Measurements from ENCODE around the gene HAPLN1. TPM values are rescaled to one million over a fixed set of nuclear protein-coding genes. Genes with fewer than 3 reads are reported as not detected.

Gene HAPLN1
- total RNA-seq, 1 donor from 2014 or later, result 7.5 TPM

- peak; percentile 82 for DNase-seq (ENCODE audit: low spot score)
These were observed 2.3 kb downstream of the HAPLN1 start for GRCh38 chr5:83718195-83718825.

DNA sequence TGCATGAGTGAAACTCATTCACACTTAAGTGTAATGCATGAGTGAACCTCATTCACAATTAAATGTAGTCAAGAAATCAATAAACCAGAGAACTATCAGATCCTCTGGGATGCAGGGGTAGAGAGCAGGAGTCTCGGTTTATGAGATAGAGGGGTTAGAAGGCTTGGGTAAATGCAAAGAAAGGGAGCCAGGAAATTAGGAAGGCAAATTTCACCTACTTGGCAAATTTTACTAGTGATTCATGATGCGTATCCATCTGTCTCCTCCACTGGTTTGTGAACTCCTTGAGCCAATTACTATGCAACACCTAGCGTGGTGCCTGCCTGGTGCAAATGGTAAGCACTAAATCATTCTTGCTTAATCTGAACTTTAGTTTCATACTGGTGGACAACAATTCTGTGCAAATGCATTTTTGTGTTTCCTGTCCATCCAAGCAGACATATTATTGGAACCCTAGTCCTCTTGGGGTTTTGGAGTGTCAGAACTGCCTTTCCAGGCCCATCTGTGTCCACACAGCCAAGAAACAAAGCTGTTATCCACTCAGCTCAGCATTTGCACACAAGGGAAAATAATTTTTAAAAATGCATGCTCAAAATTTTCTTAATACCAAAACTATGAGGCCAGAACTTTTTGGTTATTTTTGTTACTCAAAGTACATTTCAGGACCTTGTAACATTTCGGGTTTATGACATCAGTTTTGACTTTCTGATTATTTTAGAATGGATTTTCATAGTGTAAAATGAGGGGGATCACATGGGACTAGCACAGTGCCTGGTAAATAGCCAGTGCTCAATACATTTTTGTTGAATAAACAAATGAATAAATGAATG lies 5.2 kb downstream of the HAPLN1 start:
- DNase-seq (ENCODE audit: low spot score), result no peak

DNA sequence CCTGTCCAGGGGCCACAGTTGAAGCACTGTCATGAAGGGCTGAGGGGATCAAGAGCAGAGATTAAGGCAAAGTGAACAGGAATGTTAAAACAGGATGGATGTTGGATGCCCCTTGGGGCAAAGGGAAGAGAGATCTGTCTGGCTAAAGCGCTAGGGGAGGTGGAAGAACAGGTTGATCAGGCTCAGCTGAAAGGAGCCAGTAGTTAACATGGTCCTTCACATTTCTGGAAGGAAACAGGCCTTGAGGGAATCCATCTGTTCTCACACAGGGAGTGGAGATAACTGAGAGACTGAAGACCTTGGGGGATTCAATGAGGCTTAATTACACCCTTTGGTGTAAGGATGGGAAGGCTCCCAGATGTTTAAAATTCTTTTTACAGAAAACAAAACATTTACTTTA lies 5.8 kb downstream of the HAPLN1 start:
- no peak for DNase-seq (ENCODE audit: low spot score)

GRCh38 chr5:83711982-83712601 lies 8.6 kb downstream of the HAPLN1 start:
- peak; percentile 45 for DNase-seq (ENCODE audit: low spot score)

- DNase-seq (ENCODE audit: low spot score), result no peak
These were observed 10.7 kb downstream of the HAPLN1 start for GRCh38 chr5:83709973-83710372.

- no peak for DNase-seq (ENCODE audit: low spot score)
These were observed 12.5 kb downstream of the HAPLN1 start for GRCh38 chr5:83708170-83708569.

DNA sequence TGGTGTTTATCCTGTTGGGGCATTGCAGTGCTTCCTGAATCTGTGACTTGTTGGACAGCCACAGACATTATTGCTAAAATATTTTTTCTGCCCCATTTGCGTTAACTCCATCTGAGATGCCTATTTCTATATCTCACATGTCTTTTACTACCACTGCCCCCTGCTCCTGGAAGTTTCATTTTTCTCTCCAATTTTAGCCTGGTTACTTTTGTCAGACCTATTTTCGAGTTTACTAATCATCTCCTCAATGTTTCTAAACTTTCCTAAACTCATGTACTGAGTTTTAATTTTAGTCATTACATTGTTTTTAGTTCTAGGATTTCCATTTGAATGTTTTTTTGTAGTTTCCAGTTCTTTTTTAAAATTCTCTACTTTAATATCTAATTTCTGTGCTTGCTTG lies 17.6 kb downstream of the HAPLN1 start:
- no peak for DNase-seq (ENCODE audit: low spot score)

DNA sequence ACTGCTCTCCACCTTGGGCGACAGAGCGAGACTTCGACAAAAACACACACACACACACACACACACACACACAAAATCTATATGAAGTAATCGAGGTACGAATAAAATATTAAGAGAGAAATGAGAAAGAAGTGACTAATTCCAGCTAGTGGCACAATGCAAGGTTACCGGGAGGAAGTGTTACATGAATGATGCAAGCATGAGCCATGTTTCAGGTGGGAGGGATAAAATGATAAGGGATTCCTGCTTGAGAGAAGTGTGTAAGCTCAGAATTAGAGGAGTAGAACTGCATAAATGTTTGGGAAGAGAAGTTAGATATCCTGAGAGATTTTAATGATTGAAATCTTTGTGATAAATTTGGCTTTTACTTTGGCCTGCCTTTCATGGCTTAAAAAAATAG lies 18.8 kb downstream of the HAPLN1 start:
- no peak for DNase-seq (ENCODE audit: low spot score)

DNA sequence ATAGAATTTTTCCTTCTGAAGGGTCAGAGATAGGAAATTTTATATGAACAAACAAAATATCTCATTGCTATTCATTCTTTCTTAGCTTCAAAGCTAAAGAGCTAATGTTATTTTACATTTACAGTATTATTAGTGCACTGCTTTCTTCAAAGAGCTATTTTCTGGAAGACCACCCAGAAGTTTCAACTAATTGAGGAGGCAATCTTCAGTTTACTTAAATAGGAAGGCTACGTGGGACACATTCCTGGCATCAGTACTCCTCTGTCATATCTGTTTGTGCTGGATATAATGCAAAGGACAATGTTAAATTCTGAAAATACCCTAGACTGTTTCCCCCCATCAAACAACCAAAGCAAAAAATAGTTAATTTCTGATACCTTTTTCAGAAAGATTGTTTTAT lies 30.8 kb downstream of the HAPLN1 start:
- no peak for DNase-seq (ENCODE audit: low spot score)

DNA sequence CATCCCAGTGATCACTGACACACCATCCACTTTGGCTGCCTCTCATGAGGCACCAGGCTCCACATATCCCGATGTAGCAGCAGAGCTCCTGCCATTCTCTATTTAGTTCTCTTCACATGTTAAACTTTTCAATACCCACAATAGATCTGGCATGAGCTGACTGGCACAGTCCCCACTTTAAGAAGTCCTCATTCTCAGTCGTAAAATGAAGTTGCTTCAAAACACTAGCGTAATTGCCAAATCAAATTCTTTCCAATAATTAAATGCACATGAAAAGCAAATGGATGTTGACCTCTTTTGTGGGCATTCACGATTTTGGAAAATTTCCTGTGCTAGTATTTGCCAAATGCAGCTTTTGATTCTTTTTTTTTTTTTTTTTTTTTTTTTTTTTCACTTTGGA lies 32.4 kb downstream of the HAPLN1 start:
- no peak for DNase-seq (ENCODE audit: low spot score)

DNA sequence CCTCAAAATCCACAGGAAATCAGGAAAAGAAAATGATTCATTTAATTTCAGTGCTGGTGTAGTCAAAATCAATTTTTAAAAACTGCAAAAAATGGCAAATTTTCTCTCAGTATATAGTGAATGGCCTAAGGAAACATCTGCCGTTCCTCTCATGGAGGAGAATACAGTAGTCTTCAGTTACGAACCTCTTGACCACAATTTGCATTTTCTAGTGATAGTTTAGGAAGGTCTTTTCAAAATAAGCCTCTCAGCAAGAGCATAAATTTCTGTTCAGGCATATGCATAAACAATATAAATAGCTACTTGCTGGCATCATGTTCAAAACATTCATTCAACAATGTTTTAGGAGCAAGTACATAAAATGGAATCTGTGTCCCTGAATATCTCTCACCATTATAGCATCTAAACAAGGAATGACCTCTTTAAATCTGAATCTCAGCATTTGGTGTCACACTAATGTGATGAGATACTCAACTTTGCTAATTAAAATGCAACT lies 33.5 kb downstream of the HAPLN1 start:
- DNase-seq (ENCODE audit: low spot score), result no peak

GRCh38 chr5:83686251-83686650 lies 34.4 kb downstream of the HAPLN1 start:
- DNase-seq (ENCODE audit: low spot score), result peak; percentile 22

- DNase-seq (ENCODE audit: low spot score), result no peak
These were observed 36.8 kb downstream of the HAPLN1 start for GRCh38 chr5:83683836-83684235.

- DNase-seq (ENCODE audit: low spot score), result peak; percentile 80
These were observed 48.0 kb downstream of the HAPLN1 start for GRCh38 chr5:83672646-83673045.

GRCh38 chr5:83672158-83672557 lies 48.5 kb downstream of the HAPLN1 start:
- no peak for DNase-seq (ENCODE audit: low spot score)

DNA sequence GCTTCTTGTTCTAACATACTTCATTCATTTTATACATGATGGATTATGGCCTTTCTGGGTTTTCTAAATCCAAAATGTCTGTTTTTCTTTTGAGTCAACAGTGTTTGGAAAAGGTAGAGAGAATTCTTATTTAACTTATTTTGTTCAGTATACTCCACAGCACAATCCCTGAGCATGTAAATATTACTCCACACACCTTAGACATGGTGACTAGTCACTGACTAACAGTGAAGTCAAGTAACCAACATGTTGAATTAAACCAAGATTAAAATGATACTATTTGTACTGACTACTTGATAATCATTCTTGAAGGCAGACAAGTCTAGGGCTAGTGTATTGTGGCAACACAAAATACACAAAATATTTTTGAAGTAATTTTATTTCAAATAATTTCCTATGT lies 55.0 kb downstream of the HAPLN1 start:
- peak; percentile 27 for DNase-seq (ENCODE audit: low spot score)

GRCh38 chr5:83662558-83662957 lies 58.1 kb downstream of the HAPLN1 start:
- no peak for DNase-seq (ENCODE audit: low spot score)

- no peak for DNase-seq (ENCODE audit: low spot score)
These were observed 62.7 kb downstream of the HAPLN1 start for GRCh38 chr5:83657807-83658525.

GRCh38 chr5:83654427-83654994 lies 66.1 kb downstream of the HAPLN1 start:
- no peak for DNase-seq (ENCODE audit: low spot score)

DNA sequence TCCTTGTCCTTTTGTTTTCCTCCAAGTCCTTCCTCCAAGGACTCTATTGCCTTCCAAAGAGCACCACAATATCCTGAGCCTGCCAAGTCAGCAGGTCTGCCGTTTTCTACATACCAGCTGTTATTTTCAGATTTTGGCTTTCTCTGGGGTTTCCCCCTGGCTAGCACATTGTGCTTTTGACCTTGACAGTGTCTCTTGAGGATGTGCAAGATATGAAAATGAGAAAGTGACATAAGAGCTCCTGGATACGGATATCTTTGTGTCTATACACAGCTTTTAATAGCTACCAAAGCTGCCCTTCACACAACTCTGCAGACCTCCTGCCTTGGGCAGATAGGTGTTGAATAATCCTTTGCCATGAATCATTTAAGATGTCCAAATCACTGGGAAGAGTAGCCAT lies 67.0 kb downstream of the HAPLN1 start:
- DNase-seq (ENCODE audit: low spot score), result no peak

- DNase-seq (ENCODE audit: low spot score), result no peak
These were observed 74.7 kb downstream of the HAPLN1 start for GRCh38 chr5:83645936-83646335.

DNA sequence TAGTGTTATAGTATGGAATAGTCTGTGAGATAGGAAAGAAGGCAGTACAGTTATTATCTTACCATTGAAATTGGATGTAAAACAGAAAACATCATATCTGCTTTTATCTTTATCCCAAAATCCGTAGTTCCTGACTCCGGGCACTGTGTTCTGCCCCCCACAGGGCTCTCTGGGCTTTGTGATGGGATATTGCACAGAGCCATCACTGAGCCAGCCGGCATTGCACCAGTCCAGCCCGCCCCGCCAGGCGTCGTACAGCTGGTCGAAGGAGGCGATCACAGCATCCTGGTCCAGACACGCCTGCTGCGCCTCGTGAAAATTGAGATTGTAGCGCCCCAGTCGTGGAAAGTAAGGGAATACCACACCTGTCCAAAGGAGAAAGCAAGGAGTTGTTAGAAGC lies 76.4 kb downstream of the HAPLN1 start:
- DNase-seq (ENCODE audit: low spot score), result peak; percentile 94
